Neural progenitor cell (in vitro differentiated cells): ENCODE measurements around the gene LGMN.

Source experiments
- EZH2phosphoT487 ChIP-seq: fragments of 200-600 bp; sonication (generic); IDR thresholded peaks from 2 replicates; pipeline ENCODE4 v1.6.1; 2017; ENCODE audit warnings: antibody characterized with exemption
- TF ChIP-seq, protein P1 (sequence below): fragments of 200-600 bp; sonication (generic); IDR thresholded peaks from 2 replicates; pipeline ENCODE4 v1.5.1; 2017; ENCODE audit warnings: antibody characterized with exemption, mild to moderate bottlenecking

DNA sequence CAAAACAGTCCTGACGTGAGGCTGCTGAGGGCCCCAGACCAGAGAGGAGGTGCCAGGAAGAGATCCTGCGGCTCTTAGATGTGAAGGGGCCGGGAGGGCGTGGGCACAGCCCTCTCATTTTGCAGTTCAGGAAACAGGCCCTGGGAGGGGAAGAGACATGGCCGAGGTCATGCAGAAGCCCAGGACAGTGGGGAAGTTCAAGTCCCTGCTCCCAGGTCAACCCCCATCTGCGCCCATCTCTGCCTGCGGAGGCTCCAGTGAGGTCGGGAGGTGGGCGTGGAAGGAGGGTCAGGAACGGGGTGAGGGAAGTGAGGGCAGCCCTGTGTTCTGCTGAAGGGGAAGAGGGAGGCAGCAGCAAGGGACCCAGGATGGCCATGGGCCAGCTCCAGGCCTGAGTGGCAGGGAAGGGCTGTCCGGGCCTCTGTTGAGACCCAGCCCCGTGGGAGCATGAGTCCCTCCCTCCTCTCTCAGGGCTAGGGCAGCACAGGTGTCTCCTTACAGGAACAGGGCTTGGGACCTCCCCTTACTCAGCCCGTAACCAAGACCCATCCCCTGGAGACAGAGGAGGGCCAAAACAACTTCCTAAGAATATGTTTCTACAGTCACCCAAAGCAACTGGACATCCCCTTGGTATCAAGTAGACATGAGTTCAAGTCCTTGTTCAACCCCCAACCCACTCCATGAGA, 90.8 kb downstream of the LGMN start:
- TF ChIP-seq EZH2phosphoT487, result no peak
- TF ChIP-seq, protein P1, sequence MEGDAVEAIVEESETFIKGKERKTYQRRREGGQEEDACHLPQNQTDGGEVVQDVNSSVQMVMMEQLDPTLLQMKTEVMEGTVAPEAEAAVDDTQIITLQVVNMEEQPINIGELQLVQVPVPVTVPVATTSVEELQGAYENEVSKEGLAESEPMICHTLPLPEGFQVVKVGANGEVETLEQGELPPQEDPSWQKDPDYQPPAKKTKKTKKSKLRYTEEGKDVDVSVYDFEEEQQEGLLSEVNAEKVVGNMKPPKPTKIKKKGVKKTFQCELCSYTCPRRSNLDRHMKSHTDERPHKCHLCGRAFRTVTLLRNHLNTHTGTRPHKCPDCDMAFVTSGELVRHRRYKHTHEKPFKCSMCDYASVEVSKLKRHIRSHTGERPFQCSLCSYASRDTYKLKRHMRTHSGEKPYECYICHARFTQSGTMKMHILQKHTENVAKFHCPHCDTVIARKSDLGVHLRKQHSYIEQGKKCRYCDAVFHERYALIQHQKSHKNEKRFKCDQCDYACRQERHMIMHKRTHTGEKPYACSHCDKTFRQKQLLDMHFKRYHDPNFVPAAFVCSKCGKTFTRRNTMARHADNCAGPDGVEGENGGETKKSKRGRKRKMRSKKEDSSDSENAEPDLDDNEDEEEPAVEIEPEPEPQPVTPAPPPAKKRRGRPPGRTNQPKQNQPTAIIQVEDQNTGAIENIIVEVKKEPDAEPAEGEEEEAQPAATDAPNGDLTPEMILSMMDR, result no peak
